HepG2 (cell line): ENCODE data around the gene TMEM198. TPM values are rescaled to one million over a fixed set of nuclear protein-coding genes. Genes with fewer than 3 reads are reported as not detected.
A peak's percentile ranks its signal among the peaks of the same experiment; 100 is the strongest.

Experiments
- CEBPB ChIP-seq: IDR thresholded peaks from 2 replicates; pipeline ENCODE4 v1.6.1; 2011; ENCODE audit warnings: low read depth, low read length, improper control_type of control experiment, borderline replicate concordance
- EED ChIP-seq: sonication (generic); formaldehyde crosslinking; IDR thresholded peaks from 2 replicates; pipeline ENCODE4 v1.5.0; 2020; ENCODE audit warnings: mild to moderate bottlenecking, missing genetic modification reagents
- FOXP4 ChIP-seq: sonication (generic); formaldehyde crosslinking; IDR thresholded peaks from 2 replicates; pipeline ENCODE4 v1.4.0; 2020; ENCODE audit warnings: missing genetic modification reagents
- GATAD2A ChIP-seq: IDR thresholded peaks from 2 replicates; pipeline ENCODE4 v1.6.1; 2016
- IRF1 ChIP-seq: sonication (generic); formaldehyde crosslinking; IDR thresholded peaks from 2 replicates; pipeline ENCODE4 v1.4.0; 2020; ENCODE audit warnings: low read depth, mild to moderate bottlenecking, missing genetic modification reagents
- ISL2 ChIP-seq: sonication (generic); formaldehyde crosslinking; IDR thresholded peaks from 2 replicates; pipeline ENCODE4 v1.5.0; 2020; ENCODE audit warnings: missing genetic modification reagents
- MTA1 ChIP-seq: sonication (generic); formaldehyde crosslinking; IDR thresholded peaks from 2 replicates; pipeline ENCODE4 v1.4.0; 2020; ENCODE audit warnings: missing genetic modification reagents, mild to moderate bottlenecking, borderline replicate concordance
- NR3C1 ChIP-seq: sonication (generic); formaldehyde crosslinking; IDR thresholded peaks from 2 replicates; pipeline ENCODE4 v1.4.0; 2020; ENCODE audit warnings: missing genetic modification reagents
- RELA ChIP-seq: sonication (generic); formaldehyde crosslinking; IDR thresholded peaks from 2 replicates; pipeline ENCODE4 v1.4.0; 2020; ENCODE audit warnings: missing genetic modification reagents
- RNF219 ChIP-seq: sonication (generic); formaldehyde crosslinking; IDR thresholded peaks from 2 replicates; pipeline ENCODE4 v1.5.0; 2020; ENCODE audit warnings: mild to moderate bottlenecking, missing genetic modification reagents
- SKI ChIP-seq: fragments of 450-650 bp; IDR thresholded peaks from one replicate; pipeline ENCODE4 v1.6.1; 2018; ENCODE audit warnings: mild to moderate bottlenecking; ENCODE audit not compliant: partially characterized antibody
- SRSF9 ChIP-seq: fragments of 200-400 bp; formaldehyde crosslinking; IDR thresholded peaks from 2 replicates; pipeline ENCODE4 v1.6.1; 2018; ENCODE audit warnings: borderline replicate concordance, mild to moderate bottlenecking, low read depth, low read length; ENCODE audit not compliant: insufficient read depth, poor library complexity, severe bottlenecking
- ZNF12 ChIP-seq: sonication (generic); formaldehyde crosslinking; IDR thresholded peaks from 2 replicates; pipeline ENCODE4 v1.5.0; 2020; ENCODE audit warnings: missing genetic modification reagents
- ZNF333 ChIP-seq: sonication (generic); formaldehyde crosslinking; IDR thresholded peaks from 2 replicates; pipeline ENCODE4 v1.4.0; 2020; ENCODE audit warnings: mild to moderate bottlenecking, missing genetic modification reagents, borderline replicate concordance
- ZNF549 ChIP-seq: sonication (generic); formaldehyde crosslinking; IDR thresholded peaks from 2 replicates; pipeline ENCODE4 v1.5.0; 2020; ENCODE audit warnings: missing genetic modification reagents
- ZNF563 ChIP-seq: sonication (generic); formaldehyde crosslinking; IDR thresholded peaks from 2 replicates; pipeline ENCODE4 v1.8.0; 2022; ENCODE audit warnings: mild to moderate bottlenecking, moderate library complexity, missing genetic modification reagents
- ZNF749 ChIP-seq: sonication (generic); formaldehyde crosslinking; IDR thresholded peaks from 2 replicates; pipeline ENCODE4 v1.8.0; 2022; ENCODE audit warnings: mild to moderate bottlenecking, missing genetic modification reagents, moderate library complexity, borderline replicate concordance
- polyA plus RNA-seq, 8 experiments: library from polyadenylated mRNA; depleted of rRNA in 3 of 8; stranded (reverse) in 7 of 8; unstranded in 1 of 8; fragments of >200 nt; fragmentation: Illumina TruSeq in 4 of 8; extraction: Trizol in 4 of 8; gene quantifications; 2 replicates each; pipeline versions ENCODE4 v1.2.1 to v1.2.3, GENCODE V29; 2011 to 2016; ENCODE audit warnings: low read depth in 4 of 8, missing spikeins in 1 of 8, mixed read lengths in 1 of 8; ENCODE audit not compliant: insufficient read depth in 1 of 8
- total RNA-seq, 5 experiments: library from RNA; depleted of rRNA; stranded (reverse); fragments of >200 nt; fragmentation: Illumina TruSeq; extraction: Trizol; gene quantifications; 2 replicates each; pipeline ENCODE4 v1.2.3, GENCODE V29; 2016; ENCODE audit warnings: low read depth in 1 of 5
- TF ChIP-seq, protein P1 (sequence below): IDR thresholded peaks from 2 replicates; pipeline ENCODE4 v1.6.1; 2016; ENCODE audit warnings: low read depth
- TF ChIP-seq, protein P2 (sequence below): sonication (generic); formaldehyde crosslinking; IDR thresholded peaks from 2 replicates; pipeline ENCODE4 v1.9.0; 2021; ENCODE audit warnings: missing genetic modification reagents, borderline replicate concordance

TMEM198 gene
- total and polyA plus RNA-seq, 2 of the 13 experiments (the other 11 are each of a cell fraction or from before 2014, with no cell fraction given) = 17.3 to 23.5 TPM

- TF ChIP-seq, protein P1, sequence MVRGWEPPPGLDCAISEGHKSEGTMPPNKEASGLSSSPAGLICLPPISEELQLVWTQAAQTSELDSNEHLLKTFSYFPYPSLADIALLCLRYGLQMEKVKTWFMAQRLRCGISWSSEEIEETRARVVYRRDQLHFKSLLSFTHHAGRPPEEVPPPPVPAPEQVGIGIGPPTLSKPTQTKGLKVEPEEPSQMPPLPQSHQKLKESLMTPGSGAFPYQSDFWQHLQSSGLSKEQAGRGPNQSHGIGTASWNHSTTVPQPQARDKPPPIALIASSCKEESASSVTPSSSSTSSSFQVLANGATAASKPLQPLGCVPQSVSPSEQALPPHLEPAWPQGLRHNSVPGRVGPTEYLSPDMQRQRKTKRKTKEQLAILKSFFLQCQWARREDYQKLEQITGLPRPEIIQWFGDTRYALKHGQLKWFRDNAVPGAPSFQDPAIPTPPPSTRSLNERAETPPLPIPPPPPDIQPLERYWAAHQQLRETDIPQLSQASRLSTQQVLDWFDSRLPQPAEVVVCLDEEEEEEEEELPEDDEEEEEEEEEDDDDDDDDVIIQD = peak; percentile 87
- TF ChIP-seq ZNF12 (CRISPR knock-in tag) (peak; percentile 94), ZNF333 (CRISPR knock-in tag) (0 out of 2 replicates have a peak, but pooled peaks have one; percentile 86), RNF219 (CRISPR knock-in tag) (no peak), FOXP4 (peak; percentile 97), IRF1 (CRISPR knock-in tag) (no peak), MTA1 (peak; percentile 99), EED (no peak), ISL2 (peak; percentile 91), RELA (CRISPR knock-in tag) (peak; percentile 57; the same call in 1 of the 2 replicates), ZNF749 (0 out of 2 replicates have a peak, but pooled peaks have one; percentile 65), GATAD2A (CRISPR knock-in tag) (peak; percentile 97), NR3C1 (no peak), SKI (peak; percentile 78), ZNF549 (CRISPR knock-in tag) (no peak), ZNF563 (peak; percentile 72), SRSF9 (no peak), CEBPB (no peak)
- TF ChIP-seq, protein P2, sequence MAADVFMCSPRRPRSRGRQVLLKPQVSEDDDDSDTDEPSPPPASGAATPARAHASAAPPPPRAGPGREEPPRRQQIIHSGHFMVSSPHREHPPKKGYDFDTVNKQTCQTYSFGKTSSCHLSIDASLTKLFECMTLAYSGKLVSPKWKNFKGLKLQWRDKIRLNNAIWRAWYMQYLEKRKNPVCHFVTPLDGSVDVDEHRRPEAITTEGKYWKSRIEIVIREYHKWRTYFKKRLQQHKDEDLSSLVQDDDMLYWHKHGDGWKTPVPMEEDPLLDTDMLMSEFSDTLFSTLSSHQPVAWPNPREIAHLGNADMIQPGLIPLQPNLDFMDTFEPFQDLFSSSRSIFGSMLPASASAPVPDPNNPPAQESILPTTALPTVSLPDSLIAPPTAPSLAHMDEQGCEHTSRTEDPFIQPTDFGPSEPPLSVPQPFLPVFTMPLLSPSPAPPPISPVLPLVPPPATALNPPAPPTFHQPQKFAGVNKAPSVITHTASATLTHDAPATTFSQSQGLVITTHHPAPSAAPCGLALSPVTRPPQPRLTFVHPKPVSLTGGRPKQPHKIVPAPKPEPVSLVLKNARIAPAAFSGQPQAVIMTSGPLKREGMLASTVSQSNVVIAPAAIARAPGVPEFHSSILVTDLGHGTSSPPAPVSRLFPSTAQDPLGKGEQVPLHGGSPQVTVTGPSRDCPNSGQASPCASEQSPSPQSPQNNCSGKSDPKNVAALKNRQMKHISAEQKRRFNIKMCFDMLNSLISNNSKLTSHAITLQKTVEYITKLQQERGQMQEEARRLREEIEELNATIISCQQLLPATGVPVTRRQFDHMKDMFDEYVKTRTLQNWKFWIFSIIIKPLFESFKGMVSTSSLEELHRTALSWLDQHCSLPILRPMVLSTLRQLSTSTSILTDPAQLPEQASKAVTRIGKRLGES (CRISPR knock-in tag) = no peak
These were observed 32.9 kb downstream of the TMEM198 start (continued) for GRCh38 chr2:219576505-219577388.
